Measurements from ENCODE around the gene UGGT2.
"Not testable (repeated sequence)": the region's sequence is repeated elsewhere in the genome, so short reads cannot be mapped to it uniquely, and the experiment has no call there.

Gene UGGT2

DNA sequence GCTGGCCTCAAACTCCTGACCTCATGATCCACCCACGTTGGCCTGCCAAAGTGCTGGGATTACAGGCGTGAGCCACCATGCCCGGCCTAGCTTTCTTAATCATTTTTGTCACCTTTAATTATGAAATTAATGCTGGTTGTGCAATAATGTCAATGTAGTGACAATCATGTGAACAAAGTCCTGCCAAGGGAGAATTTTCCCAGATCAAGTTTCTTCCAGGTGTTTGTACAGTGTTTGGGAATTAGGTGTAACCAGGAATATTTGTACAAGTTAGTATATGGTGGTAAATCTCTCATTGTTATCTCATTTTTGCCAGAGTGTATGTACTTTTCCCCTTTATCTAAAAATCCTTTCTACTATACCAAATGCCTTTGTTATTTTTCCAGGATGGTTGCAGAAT, 171.1 kb downstream of the UGGT2 start:
- no peak for DNase-seq (ENCODE audit: low read depth)

DNA sequence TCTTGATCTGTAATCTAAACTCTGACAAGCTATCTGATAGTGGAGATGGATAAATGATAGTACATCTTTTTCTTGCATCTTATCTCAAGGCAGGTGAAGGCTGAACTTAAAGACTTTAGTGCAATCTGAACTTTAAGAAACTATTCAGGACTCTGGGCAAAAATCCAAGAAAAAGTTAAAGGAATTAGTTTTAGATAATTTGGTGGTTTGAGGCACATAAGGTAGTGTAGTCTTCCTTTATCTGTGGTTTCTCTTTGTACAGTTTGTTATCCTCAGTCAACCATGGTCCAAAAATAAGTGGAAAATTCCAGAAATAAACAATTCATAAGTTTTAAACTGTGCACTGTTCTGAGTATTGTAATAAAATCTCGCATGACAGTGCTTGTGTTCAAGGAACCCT, 172.9 kb downstream of the UGGT2 start:
- DNase-seq (ENCODE audit: low read depth) = peak; percentile 79

DNA sequence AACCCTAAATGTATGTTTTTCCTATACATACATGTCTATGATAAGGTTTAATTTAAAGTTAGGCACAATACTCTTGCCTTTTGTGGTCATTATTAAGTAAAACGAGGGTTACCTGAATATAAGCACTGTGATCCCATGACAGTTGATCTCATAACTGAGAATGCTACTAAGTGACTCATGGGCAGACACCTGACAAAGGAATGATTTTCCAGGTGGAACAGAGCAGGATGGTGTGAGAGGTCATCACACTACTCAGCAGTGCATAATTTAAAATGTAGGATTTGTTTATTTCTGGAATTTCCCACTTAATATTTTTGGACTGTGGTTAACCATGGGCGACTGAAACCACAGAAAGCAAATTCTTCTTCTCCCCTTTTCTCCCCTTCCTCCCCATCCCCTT, 178.9 kb downstream of the UGGT2 start:
- no peak for DNase-seq (ENCODE audit: low read depth)

DNA sequence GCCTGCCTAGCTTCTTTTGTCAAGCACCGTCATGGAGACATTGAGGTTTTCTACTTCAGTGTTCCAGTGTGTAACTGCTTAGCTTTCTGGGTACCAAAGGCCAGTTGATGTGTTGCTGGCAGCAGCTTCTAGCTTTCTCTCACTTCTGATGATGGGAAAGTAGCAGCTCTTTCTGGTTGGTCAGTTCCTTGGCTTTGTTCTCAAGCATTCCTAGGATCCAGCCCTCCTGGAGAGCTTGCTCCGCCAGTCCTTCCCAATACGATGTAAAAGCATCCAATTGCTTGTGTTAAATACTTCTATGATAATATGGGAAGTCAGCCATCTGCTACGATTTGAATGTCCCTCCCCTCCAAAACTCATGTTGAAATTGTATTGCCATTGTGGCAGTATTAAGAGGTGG, 182.8 kb downstream of the UGGT2 start:
- DNase-seq (ENCODE audit: low read depth) = no peak

DNA sequence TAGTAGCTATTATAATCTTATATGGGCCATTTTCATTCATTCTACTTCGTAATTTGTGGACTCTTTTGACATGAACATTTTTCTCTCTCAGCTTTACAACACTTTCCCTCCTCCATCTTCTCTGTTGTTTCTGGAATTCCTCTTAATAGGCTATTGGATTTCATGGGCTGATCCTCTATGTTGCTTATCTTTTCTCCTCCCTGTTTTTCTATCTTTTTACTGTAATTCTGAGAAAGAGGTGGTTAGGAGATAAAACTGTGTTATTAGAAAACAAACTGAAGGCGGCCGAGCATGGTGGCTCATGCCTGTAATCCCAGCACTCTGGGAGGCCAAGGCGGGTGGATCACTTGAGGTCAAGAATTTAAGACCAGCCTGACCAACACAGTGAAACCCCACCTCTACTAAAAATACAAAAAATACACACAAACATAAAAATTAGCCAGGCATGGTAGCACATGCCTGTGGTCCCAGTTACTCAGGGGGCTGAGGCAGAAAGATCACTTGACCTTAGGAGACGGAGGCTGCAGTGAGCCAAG, 188.1 kb downstream of the UGGT2 start:
- DNase-seq (ENCODE audit: low read depth) = peak; percentile 79

DNA sequence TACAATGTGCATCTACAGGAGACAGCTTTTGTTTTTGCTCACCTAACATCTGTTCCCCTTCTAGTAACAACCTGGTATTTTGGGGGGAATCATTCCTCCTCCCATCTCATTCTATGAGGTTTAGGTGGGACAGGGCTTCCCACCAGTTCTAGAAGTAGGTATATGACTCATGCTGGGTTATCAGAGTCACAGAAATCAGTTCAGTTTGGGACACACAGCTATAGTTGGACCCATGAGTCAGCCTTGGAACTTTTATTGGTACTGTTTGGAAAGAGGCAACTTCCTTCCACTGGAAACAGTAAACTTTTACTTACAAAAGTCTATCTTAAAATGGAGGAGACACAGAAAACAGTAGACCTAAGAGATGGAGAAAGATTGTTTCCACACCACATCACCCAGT, 190.8 kb downstream of the UGGT2 start:
- no peak for DNase-seq (ENCODE audit: low read depth)

DNA sequence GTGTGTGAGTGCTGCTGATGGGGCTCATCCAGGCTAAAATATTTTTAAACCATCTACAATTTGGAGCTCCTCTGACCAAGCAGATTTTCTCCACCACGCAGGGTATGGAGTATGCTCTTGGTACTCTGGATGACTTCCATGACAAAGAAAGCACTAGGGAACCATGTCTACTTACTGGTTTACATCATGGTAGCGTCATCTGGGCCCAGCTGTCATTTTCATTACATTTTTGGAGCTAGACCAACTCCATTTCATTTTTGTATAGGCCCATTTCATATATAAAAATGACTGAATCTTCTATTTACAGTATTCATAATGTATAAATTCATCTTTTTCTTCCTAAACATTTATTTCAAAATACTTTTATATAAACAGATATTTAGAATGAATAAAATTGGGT, 191.9 kb downstream of the UGGT2 start:
- no peak for DNase-seq (ENCODE audit: low read depth)

DNA sequence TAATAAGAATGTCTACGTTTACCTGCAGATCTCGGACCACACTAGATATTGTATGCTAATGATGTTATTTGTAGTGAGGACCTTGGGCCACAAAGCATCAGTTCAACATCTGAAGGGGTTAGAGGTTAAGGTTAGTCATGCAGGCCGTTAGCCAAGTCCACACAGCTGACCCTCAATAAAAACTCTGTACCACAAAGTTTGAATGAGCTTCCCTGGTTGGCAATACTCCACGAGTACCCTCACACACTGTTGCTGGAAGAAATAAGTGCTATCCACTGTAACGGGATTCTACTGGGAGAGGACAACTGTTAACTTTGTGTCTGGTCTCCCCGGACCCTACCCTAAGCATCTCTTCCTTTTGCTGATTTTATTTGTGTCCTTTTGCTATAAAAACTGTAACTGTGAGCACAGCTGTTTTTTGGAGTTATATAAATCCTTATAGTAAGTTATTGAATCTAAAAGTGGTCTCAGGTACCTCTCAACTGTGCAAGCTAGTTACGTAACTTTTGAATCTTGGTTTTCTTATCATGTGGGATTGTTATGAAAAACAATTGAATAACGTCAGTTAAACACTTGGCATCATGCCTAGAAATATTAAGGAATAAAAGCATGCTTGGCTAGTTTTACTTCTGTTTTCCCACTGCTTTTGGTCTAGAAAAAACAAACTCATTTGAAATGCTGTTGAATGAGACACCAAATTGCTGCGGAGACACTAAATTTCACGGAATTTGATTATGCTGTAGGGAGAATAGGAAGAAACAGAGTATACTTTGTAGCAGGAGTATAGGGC, 194.7 kb downstream of the UGGT2 start:
- peak; percentile 75 for DNase-seq (ENCODE audit: low read depth)

DNA sequence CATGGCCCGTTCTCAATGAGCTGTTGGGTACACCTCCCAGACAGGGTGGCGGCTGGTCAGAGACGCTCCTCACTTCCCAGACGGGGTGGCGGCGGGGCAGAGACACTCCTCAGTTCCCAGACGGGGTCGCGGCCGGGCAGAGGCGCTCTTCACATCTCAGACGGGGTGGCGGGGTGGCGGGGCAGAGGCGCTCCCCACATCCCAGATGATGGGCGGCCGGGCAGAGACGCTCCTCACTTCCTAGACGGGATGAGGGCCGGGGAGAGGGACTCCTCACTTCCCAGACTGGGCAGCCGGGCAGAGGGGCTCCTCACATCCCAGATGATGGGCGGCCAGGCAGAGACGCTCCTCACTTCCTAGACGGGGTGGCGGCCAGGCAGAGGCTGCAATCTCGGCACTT, 207.5 kb downstream of the UGGT2 start:
- DNase-seq (ENCODE audit: low read depth) = not testable (repeated sequence)

DNA sequence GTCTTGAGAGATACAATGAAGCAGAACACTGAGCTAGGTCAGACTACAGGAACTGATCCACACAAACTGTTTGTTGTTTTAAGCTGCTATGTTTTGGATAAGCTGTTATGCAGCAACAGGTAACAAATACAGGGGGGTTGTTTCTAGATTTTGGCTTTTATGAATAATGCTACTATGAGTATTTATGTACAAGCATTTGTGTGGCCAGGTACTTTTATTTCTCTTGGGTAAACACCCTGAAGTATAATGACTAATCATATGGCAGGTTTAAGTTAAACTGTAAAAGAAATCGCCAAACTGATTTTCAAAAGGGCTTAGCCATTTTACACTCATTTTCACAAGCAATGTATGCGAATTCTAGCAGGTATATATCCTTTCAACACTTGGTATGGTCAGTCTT, 210.3 kb downstream of the UGGT2 start:
- DNase-seq (ENCODE audit: low read depth) = no peak

DNA sequence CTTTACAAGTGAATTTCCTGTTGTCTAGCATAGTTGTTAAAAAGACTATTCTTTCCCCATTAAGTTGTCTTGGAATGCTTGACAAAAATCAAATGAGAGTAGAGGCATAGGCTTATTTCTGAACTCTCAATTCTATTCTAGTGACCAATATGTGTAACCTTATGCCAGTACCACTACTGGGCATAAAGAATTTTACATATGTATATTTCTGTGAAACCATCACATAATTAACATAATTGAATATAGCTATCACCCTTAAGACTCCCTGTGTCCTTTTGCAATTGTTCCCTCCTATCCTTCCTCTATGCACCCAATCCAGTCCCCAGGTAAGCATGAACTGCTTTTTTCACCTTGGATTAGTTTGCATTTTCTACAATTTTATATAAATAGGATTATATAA, 211.3 kb downstream of the UGGT2 start:
- no peak for DNase-seq (ENCODE audit: low read depth)

DNA sequence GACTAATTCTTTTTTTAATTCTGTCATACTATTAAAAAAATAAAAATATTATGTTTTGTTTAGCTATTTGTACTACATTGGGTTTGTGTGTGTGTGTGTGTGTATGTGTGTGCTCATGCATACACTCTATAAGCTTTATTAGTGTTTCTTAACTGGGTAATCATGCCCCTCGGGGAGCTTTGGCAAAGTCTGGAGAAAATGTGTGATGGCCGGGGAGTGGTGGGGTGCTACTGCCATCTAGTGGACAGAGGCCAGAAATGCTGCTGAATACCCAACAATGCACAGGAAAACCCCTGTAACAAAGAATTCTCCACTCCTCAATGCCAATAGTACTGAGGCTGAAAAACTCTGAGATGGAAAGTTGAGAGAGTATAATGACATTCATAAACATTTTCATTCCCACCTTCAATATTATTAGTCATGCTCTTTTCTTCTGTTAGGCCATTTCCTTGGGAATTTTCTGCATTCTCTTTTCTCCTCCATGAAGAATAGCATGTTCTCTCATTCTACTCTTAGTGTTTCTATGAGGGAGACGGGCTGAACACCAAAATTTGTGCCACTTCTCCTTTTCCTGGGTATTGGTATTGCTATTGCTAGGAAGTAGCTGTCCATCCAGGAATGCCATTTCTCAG, 219.0 kb downstream of the UGGT2 start:
- peak; percentile 48 for DNase-seq (ENCODE audit: low read depth)

DNA sequence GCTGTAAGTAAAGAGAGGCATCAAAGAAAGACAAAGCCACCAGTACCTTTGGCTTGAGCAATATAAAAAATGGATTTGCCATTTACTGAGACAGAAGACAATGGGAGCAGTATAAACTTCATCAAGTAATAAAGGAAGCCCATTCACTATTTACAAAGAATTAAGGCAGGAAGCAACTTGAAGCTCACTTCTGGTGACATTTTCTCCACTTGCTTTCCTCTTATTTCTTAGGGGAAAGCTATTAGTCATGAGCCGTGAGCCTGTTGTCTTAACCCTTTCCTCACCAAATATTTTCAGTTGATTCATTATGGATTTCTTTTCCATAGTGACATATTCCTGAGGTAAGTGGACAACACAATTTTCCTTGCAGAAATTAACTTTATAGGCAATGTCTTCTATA, 219.5 kb downstream of the UGGT2 start:
- DNase-seq (ENCODE audit: low read depth) = peak; percentile 19

DNA sequence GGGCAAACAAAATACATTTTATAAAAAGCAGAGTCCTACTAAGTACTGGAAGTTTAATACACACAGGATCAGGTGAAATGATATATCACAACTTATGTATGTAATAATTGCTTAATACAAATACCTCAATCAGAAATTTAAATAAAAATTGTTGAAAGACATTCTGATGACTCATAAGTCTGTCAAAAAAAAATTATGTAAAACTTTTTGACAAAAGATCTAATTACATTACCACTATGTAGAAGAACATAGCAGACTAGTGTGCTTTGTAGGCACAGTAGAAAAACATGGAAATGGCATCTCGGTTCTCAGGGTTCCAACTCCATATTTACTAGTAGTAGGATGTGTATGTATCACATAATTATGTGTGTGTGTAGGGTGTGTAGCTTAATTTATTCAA, 220.1 kb downstream of the UGGT2 start:
- DNase-seq (ENCODE audit: low read depth) = no peak

DNA sequence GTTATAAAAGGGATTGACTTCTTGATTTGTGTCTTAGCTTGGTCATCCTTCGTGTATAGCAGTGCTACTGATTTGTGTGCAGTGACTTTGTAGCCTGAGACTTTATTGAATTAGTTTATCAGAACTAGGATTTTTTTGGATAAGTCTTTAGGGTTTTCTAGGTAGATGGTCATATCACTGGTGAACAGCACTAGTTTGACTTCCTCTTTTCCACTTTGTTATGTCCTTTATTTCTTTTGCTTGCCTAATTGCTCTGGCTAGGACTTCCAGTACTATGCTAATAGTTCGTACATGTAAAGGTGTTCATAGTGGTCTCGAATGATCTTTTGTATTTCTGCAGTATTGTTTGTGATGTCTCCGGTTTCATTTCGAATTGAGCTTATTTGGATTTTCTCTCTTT, 230.9 kb downstream of the UGGT2 start:
- DNase-seq (ENCODE audit: low read depth) = no peak

DNA sequence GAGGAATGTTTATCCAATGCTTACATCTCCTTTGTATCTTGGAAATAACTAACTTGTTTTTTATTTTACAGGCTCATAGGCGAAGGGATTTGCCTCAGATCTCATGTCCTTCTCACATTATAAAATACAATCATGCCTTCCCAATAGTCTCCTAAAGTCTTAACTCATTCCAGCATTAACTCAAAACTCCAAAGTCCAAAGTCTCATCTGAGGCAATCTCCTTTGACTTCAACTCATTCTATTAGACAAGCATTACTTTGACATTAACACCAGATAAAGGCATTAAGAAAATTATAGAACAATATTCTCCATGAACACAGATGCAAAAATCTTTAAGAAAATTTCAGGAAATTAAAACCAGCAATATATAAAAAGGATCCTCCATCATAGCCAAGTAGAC, 238.7 kb downstream of the UGGT2 start:
- no peak for DNase-seq (ENCODE audit: low read depth)

DNA sequence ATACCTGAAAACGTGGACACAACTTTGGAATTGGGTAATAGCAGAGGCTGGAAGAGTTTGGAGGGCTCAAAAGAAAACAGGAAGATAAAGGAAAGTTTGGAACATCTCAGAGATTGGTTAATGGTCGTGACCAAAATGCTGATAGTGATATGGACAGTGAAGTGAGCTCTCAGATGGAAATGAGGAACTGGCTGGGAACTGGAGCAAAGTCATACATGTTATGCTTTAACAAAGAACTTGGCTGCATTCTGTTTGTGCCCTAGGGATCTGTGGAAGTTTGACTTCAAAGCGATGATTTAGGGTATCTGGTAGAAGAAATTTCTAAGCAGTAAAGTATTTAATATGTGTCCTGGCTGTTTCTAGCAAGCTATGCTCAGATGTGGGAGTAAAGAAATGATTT, 240.1 kb downstream of the UGGT2 start:
- no peak for DNase-seq (ENCODE audit: low read depth)

DNA sequence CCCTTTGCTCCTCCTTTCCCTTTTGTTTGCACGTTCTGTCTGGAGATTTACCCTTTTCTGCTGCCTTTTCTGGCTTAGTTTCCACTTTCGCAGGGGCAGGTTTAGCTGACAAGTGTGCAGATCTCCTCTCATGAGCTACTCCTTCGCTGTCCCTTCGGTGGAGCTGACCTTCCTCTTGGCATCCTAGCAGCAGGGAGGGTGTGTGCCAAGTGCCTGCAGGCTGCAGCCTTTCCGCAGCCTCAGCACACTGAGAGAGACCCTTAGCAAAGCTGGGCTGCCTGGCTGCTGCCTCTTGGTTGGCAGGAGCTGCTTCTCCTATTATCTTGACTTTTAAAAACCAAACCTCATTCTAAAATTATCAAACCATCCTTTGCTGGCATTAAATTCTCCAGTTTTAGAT, 243.8 kb downstream of the UGGT2 start:
- DNase-seq (ENCODE audit: low read depth) = no peak

DNA sequence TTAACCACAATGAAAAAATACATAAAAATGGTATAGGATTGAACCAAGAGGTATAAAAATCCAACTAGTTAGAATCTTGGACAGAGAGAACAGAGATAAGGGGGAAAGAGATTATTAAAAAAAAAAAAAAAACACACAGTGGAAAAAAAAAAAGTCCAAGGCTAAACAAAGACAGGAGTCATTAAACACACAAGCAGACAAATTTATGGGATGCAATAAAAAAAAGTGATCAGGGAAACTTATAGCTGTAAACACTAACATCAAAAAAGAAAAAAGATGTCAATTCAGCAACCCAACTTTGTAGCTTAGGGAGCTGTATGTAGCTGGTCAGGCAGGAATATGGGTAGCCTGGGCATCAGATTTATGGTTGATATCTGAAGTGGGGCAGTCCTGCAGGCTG, 247.3 kb downstream of the UGGT2 start:
- no peak for DNase-seq (ENCODE audit: low read depth)

DNA sequence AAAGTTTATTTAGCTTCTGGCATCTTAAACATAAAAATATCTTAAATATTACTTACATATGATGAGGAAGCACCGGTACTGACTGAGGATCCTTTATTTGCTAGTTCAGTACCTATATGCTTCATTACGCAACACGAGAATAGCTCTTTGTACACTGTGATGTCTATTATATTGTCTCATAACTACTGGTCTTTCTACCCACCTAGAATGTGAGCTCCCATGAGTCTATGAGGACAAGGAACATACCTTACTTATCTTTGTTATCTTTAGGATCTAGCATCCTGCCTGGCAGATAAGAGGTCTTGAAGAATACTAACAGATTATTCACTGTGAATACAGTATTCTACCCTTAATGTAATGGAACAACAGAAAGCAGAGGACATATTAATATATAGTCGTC, 251.4 kb downstream of the UGGT2 start:
- no peak for DNase-seq (ENCODE audit: low read depth)

DNA sequence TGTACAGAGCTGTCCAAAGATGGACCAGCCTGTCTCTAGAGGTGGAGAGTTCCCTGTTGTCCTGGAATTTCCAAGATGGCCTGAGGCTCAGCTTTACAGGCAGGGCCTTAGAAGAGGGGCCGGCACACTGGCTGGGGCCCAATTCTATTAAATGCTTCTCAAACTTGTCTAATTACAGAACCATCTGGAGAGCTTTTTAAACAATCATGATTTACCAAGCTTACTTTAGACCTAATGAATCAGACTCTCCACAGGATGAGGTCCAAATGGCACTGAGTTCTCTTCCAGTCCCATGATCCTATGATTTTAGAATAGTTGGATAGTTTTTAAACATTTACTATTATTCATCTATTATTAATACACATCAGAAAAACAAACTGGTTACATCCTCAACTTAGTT, 252.8 kb downstream of the UGGT2 start:
- DNase-seq (ENCODE audit: low read depth) = no peak

DNA sequence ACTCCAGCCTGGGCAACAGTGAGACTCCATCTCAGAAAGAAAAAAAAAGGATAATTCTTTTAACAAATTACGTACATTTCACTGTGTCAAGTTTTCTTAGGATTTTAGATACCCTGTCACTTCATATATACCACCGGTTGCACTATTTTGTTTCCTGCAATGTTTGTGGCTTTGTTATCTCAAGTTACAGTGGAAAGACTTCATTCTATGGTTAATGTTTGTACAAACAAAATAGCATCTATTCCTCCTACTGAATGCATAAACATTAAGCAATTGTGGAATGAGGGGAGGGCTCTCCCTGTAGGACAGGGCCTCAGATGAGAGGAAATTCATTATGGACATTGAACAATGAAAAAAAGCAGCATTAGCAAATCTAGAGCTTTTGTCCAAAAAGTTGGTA, 256.2 kb downstream of the UGGT2 start:
- DNase-seq (ENCODE audit: low read depth) = peak; percentile 63

DNA sequence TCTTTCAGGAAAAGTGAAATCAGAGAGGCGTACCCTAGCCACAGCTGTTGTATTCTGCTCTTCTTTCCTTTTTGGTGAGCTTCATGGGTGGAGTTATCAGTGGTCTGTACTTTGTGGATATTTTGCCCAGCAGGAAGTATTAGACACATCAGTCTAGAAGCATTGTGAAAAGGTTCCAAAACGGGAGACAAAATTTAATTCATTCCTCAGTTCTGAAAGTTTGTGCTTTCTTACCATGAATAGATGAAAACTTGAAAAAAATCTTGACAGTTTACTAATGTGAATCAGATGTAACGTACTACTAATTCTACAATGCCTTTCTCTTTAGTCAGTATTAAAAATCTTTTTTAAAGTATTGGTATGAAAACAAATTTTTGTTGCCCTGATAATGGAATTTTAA, 259.4 kb downstream of the UGGT2 start:
- no peak for DNase-seq (ENCODE audit: low read depth)
